Peyer's patch (tissue), 4 donors: ENCODE measurements around the gene PDZD4. TPM values are rescaled to one million over a fixed set of nuclear protein-coding genes. Genes with fewer than 3 reads are reported as not detected.

Source experiments
- DNase-seq, 3 donors: peaks; one replicate each; pipeline ENCODE4 v3.0.0-alpha.2; 2017 to 2019
- H3K27ac ChIP-seq, 4 donors: fragments of 200-600 bp; sonication (generic); one replicate each; pipeline ENCODE4 v1.5.1; 2016 to 2019
- H3K27me3 ChIP-seq, 2 donors: fragments of 200-600 bp; sonication (generic); one replicate each; pipeline ENCODE4 v1.5.1; 2019
- H3K36me3 ChIP-seq, 3 donors: fragments of 200-600 bp; sonication (generic); one replicate each; pipeline ENCODE4 v1.5.1; 2016 to 2019
- H3K4me1 ChIP-seq, 4 donors: fragments of 200-600 bp; sonication (generic); one replicate each; pipeline ENCODE4 v1.5.1; 2016 to 2019
- H3K4me3 ChIP-seq, 4 donors: fragments of 200-600 bp; sonication (generic); 1 replicate in 3 of 4; 2 replicates in 1 of 4; pipeline ENCODE4 v1.5.1; 2016 to 2019; ENCODE audit warnings: mild to moderate bottlenecking in 1 of 4
- H3K9me3 ChIP-seq, 4 donors: fragments of 200-600 bp; sonication (generic); one replicate each; pipeline ENCODE4 v1.5.1; 2016 to 2019; ENCODE audit warnings: mild to moderate bottlenecking in 1 of 4
- POLR2A ChIP-seq, 2 donors: fragments of 450-650 bp; IDR thresholded peaks; one replicate each; pipeline ENCODE4 v1.5.1; 2017; ENCODE audit warnings: antibody characterized with exemption in 2 of 2, mild to moderate bottlenecking in 2 of 2, moderate library complexity in 2 of 2
- total RNA-seq, 4 donors: library from RNA; depleted of rRNA; stranded (reverse); fragments of >200 nt; gene quantifications; one replicate each; pipeline ENCODE4 v1.1.0, GENCODE V29; 2016
- TF ChIP-seq, protein P1 (sequence below), 6 experiments: fragments of 450-650 bp in 4 of 6; fragments of 200-600 bp in 2 of 6; sonication (generic) in 1 of 6; IDR thresholded peaks; one replicate each; pipeline ENCODE4 v1.5.1; 2017 to 2019; ENCODE audit warnings: antibody characterized with exemption in 6 of 6, mild to moderate bottlenecking in 3 of 6, moderate library complexity in 1 of 6

PDZD4 gene
- total RNA-seq, 4 donors from 2014 or later = 1.2 to 8.3 (median 2.4) TPM

DNA sequence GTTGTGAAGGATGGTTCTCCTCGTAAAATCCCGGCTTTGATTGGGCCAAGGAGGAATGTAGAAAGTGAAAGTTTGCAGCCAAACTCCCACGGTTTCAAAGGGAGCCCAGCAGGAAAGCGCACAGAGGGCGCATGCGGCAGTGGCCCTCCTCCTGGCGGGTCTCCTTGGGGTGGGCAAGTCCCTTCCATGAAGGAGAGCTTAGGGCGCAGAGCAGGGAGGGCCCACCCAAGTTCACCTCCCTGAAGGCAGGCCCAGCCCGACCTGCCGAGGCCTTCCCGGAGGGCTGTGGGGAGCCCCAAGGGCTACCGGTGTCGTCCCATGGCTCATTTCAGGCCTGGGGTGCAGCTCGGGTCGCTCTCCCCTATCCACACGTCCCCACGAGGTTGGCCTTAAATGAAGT, 2.0 kb downstream of the PDZD4 start:
- DNase-seq = no peak
- peak overlapping the region in 2 of 4 donors; percentile 24 to 51 for H3K4me3 ChIP-seq
- TF ChIP-seq, protein P1, sequence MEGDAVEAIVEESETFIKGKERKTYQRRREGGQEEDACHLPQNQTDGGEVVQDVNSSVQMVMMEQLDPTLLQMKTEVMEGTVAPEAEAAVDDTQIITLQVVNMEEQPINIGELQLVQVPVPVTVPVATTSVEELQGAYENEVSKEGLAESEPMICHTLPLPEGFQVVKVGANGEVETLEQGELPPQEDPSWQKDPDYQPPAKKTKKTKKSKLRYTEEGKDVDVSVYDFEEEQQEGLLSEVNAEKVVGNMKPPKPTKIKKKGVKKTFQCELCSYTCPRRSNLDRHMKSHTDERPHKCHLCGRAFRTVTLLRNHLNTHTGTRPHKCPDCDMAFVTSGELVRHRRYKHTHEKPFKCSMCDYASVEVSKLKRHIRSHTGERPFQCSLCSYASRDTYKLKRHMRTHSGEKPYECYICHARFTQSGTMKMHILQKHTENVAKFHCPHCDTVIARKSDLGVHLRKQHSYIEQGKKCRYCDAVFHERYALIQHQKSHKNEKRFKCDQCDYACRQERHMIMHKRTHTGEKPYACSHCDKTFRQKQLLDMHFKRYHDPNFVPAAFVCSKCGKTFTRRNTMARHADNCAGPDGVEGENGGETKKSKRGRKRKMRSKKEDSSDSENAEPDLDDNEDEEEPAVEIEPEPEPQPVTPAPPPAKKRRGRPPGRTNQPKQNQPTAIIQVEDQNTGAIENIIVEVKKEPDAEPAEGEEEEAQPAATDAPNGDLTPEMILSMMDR (IDR thresholded peaks at IDR 0.05) = no peak
- no peak for TF ChIP-seq POLR2A (IDR thresholded peaks at IDR 0.05)

DNA sequence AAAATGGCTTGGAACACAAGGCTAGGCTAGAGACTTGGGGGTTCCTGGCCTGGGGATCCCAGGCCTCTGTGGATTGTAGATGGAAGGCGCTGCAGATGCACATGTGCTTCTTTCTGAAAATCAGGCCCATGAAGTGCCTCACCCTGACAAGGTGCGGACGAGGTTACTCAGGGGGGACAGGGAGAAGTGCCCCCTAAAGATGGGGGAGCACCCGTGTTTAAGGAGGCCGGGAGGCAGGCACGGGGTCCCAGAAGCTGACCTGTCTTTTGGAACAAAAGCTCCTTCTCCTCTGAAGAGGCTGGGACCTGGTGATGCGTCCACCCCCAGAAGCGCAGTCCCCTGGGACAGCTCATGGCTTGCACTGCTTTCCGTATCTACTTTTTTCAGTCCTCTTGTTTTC, 2.4 kb downstream of the PDZD4 start:
- H3K36me3 ChIP-seq = no peaks in the 10 kb centered on the region
- peaks cover 0 to 4% (median 0%) of the 10 kb centered on the region in 4 donors for H3K9me3 ChIP-seq
- H3K27ac ChIP-seq = no peak overlapping the region
- no peak for DNase-seq
- peaks cover 0 to 8% (median 2%) of the 10 kb centered on the region in 4 donors for H3K4me1 ChIP-seq
- no peak overlapping the region for H3K4me3 ChIP-seq
- H3K27me3 ChIP-seq = no peaks in the 10 kb centered on the region
- TF ChIP-seq, protein P1 (IDR thresholded peaks at IDR 0.05) = no peak
- TF ChIP-seq POLR2A (IDR thresholded peaks at IDR 0.05) = no peak

More for the DNA sequence above, 2.0 kb downstream of the PDZD4 start:
- Histone ChIP-seq H3K9me3 (peaks cover 0 to 4% (median 0%) of the 10 kb centered on the region in 4 donors), H3K27ac (no peak overlapping the region), H3K36me3 (no peaks in the 10 kb centered on the region), H3K27me3 (no peaks in the 10 kb centered on the region), H3K4me1 (peaks cover 0 to 8% (median 2%) of the 10 kb centered on the region in 4 donors)

DNA sequence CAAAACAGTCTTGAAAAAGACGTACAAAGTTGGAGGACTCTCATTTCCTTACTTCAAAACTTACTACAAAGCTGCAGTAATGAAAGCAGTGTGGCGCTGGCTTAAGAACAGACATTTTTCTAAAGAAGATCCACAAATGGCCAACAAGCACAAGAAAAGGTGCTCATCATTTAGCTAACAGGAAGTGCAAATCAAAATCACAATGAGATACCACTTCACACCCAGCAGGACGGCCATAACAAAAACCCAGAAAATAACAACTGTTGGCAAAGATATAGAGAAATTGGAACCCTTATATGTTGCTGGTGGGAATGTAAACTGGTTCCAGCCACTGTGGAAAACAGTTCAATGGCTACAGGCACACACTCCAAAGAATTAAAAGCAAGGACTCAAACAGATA, 3.3 kb downstream of the PDZD4 start:
- TF ChIP-seq, protein P1 (IDR thresholded peaks at IDR 0.05) = no peak
- no peak for TF ChIP-seq POLR2A (IDR thresholded peaks at IDR 0.05)
- H3K9me3 ChIP-seq = peaks cover 0 to 4% (median 0%) of the 10 kb centered on the region in 4 donors
- no peak overlapping the region for H3K4me3 ChIP-seq
- no peaks in the 10 kb centered on the region for H3K36me3 ChIP-seq
- no peaks in the 10 kb centered on the region for H3K27me3 ChIP-seq
- no peak for DNase-seq
- H3K27ac ChIP-seq = no peak overlapping the region
- H3K4me1 ChIP-seq = peaks cover 0 to 8% (median 2%) of the 10 kb centered on the region in 4 donors

DNA sequence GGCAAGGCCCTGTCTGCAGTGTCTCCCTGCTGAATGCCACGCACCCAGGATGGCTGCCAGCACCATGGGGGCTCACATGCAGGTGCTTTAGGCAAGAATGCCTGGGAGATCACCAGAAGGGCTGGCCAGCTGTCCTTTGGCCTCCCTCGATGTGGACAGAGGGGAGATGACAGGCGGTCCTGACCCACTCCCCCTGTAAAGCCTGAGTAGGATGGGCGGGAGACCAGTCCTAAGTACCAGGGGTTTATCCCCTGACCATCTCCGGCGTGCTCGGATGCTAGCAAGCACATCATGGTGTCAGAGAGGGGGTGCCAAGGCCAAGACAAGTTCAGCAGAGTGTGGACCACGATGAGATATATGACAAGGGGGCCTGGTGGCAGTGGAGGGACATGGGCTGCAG, 5.3 kb downstream of the PDZD4 start:
- no peaks in the 10 kb centered on the region for H3K27me3 ChIP-seq
- TF ChIP-seq, protein P1 (IDR thresholded peaks at IDR 0.05) = no peak
- TF ChIP-seq POLR2A (IDR thresholded peaks at IDR 0.05) = no peak
- DNase-seq = no peak

DNA sequence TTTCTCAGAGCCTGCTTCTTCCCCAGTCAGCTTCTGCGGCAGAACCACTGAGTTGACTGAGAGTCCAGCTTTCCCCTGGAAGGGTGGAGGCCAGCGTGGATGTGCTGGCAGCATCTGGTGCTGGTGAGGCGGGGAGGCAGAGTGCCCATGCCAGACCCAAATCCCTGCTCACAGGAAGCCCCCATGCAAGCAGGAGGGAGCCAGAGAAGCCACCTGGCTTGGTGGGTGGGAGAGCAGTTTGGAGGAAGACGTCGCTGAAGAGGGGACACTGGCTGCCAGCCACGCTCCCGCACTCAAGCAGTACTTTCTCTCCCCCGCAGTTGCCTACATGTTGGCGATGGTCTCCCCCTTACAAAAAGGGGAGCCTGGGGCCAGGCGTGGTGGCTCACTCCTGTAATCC, 6.0 kb downstream of the PDZD4 start:
- peaks cover 0 to 3% (median under 1%) of the 10 kb centered on the region in 4 donors for H3K4me1 ChIP-seq
- H3K36me3 ChIP-seq = no peaks in the 10 kb centered on the region
- H3K4me3 ChIP-seq = no peak overlapping the region
- H3K9me3 ChIP-seq = peaks cover 0 to 4% (median 0%) of the 10 kb centered on the region in 4 donors
- no peaks in the 10 kb centered on the region for H3K27me3 ChIP-seq
- TF ChIP-seq POLR2A (IDR thresholded peaks at IDR 0.05) = no peak
- TF ChIP-seq, protein P1 (IDR thresholded peaks at IDR 0.05) = no peak
- no peak for DNase-seq
- H3K27ac ChIP-seq = no peak overlapping the region

More for the DNA sequence above, 5.3 kb downstream of the PDZD4 start:
- Histone ChIP-seq H3K4me3 (no peak overlapping the region), H3K4me1 (peaks cover 0 to 8% (median 2%) of the 10 kb centered on the region in 4 donors), H3K27ac (no peak overlapping the region), H3K36me3 (no peaks in the 10 kb centered on the region), H3K9me3 (peaks cover 0 to 4% (median 0%) of the 10 kb centered on the region in 4 donors)

DNA sequence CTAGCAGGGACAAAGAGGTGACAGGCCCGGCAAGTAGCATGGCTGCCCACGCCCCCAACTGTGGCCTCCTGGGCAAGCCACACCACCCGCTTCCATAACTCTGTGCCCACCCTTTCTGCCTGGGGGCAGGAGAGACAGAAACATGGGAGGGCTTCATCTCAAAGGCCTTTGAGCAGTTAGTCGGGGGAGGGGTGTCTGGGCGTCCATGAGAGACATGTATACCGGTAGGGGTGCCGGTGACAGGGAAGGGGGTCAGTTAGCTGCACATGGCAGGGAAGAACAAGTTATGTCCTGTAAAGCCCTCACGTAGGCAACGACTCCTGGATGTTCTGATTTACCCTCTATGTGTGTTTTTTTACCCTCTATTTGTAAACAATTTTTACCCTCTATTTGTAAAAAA, 9.3 kb downstream of the PDZD4 start:
- no peaks in the 10 kb centered on the region for H3K27me3 ChIP-seq

More for the DNA sequence above, 9.3 kb downstream of the PDZD4 start:
- TF ChIP-seq, protein P1 (IDR thresholded peaks at IDR 0.05) = no peak
- TF ChIP-seq POLR2A (IDR thresholded peaks at IDR 0.05) = no peak
- no peaks in the 10 kb centered on the region for H3K4me1 ChIP-seq
- H3K27ac ChIP-seq = no peak overlapping the region
- no peak overlapping the region for H3K4me3 ChIP-seq
- no peak for DNase-seq
- H3K36me3 ChIP-seq = no peaks in the 10 kb centered on the region
- H3K9me3 ChIP-seq = no peaks in the 10 kb centered on the region
